NCI-H187 treated with DMSO at 0.1 percent for 48 hours (cell line): Measurements from ENCODE around the gene FAM237B.

Experiments used
- DNase-seq: peaks from one replicate; lab custom pipeline; 2025; lab: John Stamatoyannopoulos, UW

The FAM237B gene

GRCh38 chr7:90290244-90291113 is 30.6 kb downstream of the FAM237B start:
- no peak for DNase-seq

- no peak for DNase-seq
Measured at GRCh38 chr7:90288154-90288553, 33.0 kb downstream of the FAM237B start.

- DNase-seq, result no peak
Measured at GRCh38 chr7:90276033-90276728, 44.9 kb downstream of the FAM237B start.

- DNase-seq, result no peak
Measured at GRCh38 chr7:90274161-90274560, 46.9 kb downstream of the FAM237B start.

GRCh38 chr7:90272242-90272641 is 48.9 kb downstream of the FAM237B start:
- DNase-seq, result no peak

GRCh38 chr7:90271753-90272152 is 49.4 kb downstream of the FAM237B start:
- no peak for DNase-seq

GRCh38 chr7:90270431-90271178 is 50.5 kb downstream of the FAM237B start:
- DNase-seq, result no peak

- DNase-seq, result no peak
Measured at GRCh38 chr7:90269163-90269562, 51.9 kb downstream of the FAM237B start.

- DNase-seq, result no peak
Measured at GRCh38 chr7:90267263-90267858, 53.7 kb downstream of the FAM237B start.

GRCh38 chr7:90266808-90267207 is 54.3 kb downstream of the FAM237B start:
- no peak for DNase-seq
